ENCODE measurements around the gene STXBP2. TPM values are rescaled to one million over a fixed set of nuclear protein-coding genes. Genes with fewer than 3 reads are reported as not detected.

STXBP2 gene
- total RNA-seq, 1 donor from 2014 or later: 64.3 TPM

DNA sequence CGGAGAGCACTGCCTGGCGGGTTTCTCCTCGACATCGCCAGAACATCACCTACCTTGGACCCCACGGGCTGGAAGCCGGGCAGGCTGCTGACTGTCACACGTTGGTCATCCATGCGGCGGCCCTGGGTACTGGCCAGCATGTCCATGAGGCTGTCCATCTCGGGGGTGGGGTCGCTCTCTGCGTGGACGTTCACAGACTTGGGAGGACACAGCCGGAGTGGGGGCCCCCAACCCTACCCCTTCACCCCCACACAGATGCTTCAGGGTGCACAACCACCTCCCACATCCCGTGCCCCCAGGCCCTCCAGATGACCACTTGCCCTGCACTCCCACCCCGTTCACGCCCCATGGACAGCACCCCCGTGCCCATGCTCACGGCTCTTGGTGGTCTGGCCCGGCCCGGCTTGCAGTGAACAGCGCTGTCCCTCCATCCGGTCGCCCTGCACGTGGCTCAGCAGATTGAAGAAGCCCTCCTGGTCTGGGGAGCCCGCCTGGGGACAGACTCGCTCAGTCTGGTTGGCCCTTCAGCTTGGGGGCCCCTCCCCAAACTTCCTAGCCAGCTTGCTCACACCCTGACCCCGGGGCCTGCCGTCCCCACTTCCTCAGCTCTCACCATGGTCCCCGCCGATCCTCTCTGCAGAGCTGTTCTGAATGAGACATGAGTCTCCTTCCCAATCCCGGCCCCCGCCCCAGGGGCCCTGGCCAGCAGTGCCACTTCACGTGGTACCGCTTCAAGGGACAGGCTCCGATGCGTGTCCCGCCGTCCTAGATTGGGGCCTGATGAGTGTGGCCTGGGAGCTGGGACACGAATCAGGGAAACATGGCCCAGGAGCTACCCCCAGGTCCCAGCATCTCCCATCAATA, 4.3 kb upstream of the STXBP2 start:
- H3K4me1 ChIP-seq: peaks cover 35% of the 10 kb centered on the region
- no peak for DNase-seq (ENCODE audit: extremely low spot score in 2 of 2)

DNA sequence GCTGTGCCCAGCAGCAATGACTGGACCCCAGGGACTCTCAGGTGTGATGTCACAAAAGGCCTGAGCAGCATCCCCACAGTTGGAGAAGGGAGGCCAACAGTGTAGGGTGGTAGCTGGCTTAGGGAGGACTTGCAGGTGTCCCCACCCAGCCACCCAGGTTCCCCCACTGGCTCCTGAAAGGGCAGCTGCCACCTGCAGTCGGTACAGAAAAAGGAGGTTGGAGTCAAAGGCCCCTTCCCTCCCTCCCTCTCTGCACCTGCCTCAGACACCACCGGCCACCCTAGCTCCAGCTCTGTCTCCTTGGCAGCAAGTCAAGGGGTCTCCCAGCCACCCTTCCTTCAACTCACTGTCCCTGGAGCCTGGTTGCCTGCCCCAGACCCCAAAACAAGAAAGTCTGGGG, 3.2 kb upstream of the STXBP2 start, which contains the start of gene PCP2:
PCP2 (minus strand) TSS at position 22 of the 400 bp plus-strand sequence. CDS start 262 bp downstream, outside the sequence.
- Histone ChIP-seq H3K36me3 (no peaks in the 10 kb centered on the region), H3K27me3 (peaks cover 8% of the 10 kb centered on the region), H3K27ac (no peak within 1 kb of the TSS), H3K4me3 (no peak within 1 kb of the TSS), H3K4me1 (peaks cover 27% of the 10 kb centered on the region), H3K9me3 (no peaks in the 10 kb centered on the region)
- TF ChIP-seq POLR2AphosphoS5 (IDR thresholded peaks at IDR 0.05; ENCODE audit: insufficient read depth in 1 of 2, low read depth in 1 of 2) (no peak), POLR2A (IDR thresholded peaks at IDR 0.05) (no peak)
- TF ChIP-seq, protein P1, sequence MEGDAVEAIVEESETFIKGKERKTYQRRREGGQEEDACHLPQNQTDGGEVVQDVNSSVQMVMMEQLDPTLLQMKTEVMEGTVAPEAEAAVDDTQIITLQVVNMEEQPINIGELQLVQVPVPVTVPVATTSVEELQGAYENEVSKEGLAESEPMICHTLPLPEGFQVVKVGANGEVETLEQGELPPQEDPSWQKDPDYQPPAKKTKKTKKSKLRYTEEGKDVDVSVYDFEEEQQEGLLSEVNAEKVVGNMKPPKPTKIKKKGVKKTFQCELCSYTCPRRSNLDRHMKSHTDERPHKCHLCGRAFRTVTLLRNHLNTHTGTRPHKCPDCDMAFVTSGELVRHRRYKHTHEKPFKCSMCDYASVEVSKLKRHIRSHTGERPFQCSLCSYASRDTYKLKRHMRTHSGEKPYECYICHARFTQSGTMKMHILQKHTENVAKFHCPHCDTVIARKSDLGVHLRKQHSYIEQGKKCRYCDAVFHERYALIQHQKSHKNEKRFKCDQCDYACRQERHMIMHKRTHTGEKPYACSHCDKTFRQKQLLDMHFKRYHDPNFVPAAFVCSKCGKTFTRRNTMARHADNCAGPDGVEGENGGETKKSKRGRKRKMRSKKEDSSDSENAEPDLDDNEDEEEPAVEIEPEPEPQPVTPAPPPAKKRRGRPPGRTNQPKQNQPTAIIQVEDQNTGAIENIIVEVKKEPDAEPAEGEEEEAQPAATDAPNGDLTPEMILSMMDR (IDR thresholded peaks at IDR 0.05): no peak
- intact Hi-C loops (cut with DNase I): no loop called here
- no peak for DNase-seq (ENCODE audit: extremely low spot score in 2 of 2)

More for the DNA sequence above, 4.3 kb upstream of the STXBP2 start:
- intact Hi-C loops (cut with DNase I): no loop called here
- Histone ChIP-seq H3K27ac (no peak overlapping the region), H3K4me3 (no peak overlapping the region), H3K36me3 (no peaks in the 10 kb centered on the region), H3K9me3 (no peaks in the 10 kb centered on the region), H3K27me3 (peaks cover 3% of the 10 kb centered on the region)
- no peak for TF ChIP-seq POLR2A (IDR thresholded peaks at IDR 0.05)
- TF ChIP-seq POLR2AphosphoS5 (IDR thresholded peaks at IDR 0.05; ENCODE audit: insufficient read depth in 1 of 2, low read depth in 1 of 2): no peak
- TF ChIP-seq, protein P1 (IDR thresholded peaks at IDR 0.05): no peak

DNA sequence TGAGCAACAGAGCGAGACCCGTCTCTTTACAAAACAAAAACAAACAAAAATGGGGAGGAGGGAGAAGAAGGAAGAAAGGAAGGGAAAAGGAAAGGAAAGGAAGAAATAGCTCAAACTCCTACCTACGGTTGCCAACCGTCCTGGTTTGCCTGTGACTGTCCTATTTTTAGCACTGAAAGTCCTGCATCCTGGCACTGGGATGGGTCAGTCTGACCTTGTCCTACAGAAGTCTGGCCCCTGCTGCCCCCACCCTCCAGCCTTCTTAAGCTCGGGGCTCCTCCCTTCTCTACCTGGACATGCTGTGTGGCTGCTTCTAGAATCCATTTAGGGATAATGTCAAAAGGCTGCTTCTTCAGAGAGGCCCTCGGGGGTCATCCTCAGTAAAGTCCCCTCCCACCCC, 1.2 kb upstream of the STXBP2 start:
- H3K27me3 ChIP-seq: peaks cover 8% of the 10 kb centered on the region
- H3K36me3 ChIP-seq: no peaks in the 10 kb centered on the region
- TF ChIP-seq POLR2A (IDR thresholded peaks at IDR 0.05) (no peak), POLR2AphosphoS5 (IDR thresholded peaks at IDR 0.05; ENCODE audit: insufficient read depth in 1 of 2, low read depth in 1 of 2) (no peak)
- TF ChIP-seq, protein P1 (IDR thresholded peaks at IDR 0.05): no peak
- H3K4me1 ChIP-seq: peaks cover 15% of the 10 kb centered on the region
- DNase-seq (ENCODE audit: extremely low spot score in 2 of 2): no peak
- H3K9me3 ChIP-seq: no peaks in the 10 kb centered on the region
- intact Hi-C loops (cut with DNase I): no loop called here
- H3K27ac ChIP-seq: no peak overlapping the region
- H3K4me3 ChIP-seq: no peak overlapping the region

DNA sequence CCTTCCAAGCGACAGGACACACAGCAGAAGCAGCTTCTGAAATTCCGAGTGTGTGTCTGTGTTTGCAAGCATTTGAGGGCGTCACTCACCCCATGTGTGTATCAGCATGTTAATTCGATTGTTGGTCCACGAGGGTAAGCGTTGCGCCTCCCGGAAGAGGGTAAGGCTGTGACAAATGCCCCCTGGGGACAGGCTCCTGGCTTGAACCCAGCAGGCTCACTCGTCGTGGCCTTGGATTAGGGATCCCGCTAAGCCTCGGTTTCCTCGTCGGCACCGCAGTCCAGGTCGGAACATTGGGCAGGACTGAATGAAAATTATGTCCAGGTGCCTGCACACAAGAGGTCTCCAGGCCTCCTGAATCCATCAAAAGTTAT, 606 bp upstream of the STXBP2 start:
- intact Hi-C loops (cut with DNase I): no loop called here
- no peaks in the 10 kb centered on the region for H3K9me3 ChIP-seq
- no peaks in the 10 kb centered on the region for H3K36me3 ChIP-seq
- no peak for DNase-seq (ENCODE audit: extremely low spot score in 2 of 2)
- peaks cover 8% of the 10 kb centered on the region for H3K27me3 ChIP-seq
- TF ChIP-seq POLR2A (IDR thresholded peaks at IDR 0.05) (no peak), POLR2AphosphoS5 (IDR thresholded peaks at IDR 0.05; ENCODE audit: insufficient read depth in 1 of 2, low read depth in 1 of 2) (no peak)
- TF ChIP-seq, protein P1 (IDR thresholded peaks at IDR 0.05): no peak
- H3K4me1 ChIP-seq: peaks cover 9% of the 10 kb centered on the region
- H3K27ac ChIP-seq: no peak overlapping the region
- peak overlapping the region; percentile 41 to 60 for H3K4me3 ChIP-seq
